Measurements from ENCODE around the gene ALDH1A1. TPM values are rescaled to one million over a fixed set of nuclear protein-coding genes. Genes with fewer than 3 reads are reported as not detected.

The ALDH1A1 gene
- total RNA-seq, 1 experiment from 2014 or later: not detected

GRCh38 chr9:72984991-72985390 is 32.1 kb upstream of the ALDH1A1 start:
- ChIA-PET CTCF (no interaction called here), POLR2A (ENCODE audit: unreplicated experiment) (no interaction called here)
- intact Hi-C loops (cut with micrococcal nuclease): no loop called here
- Histone ChIP-seq H3K9ac (ENCODE audit: low read length) (no peak overlapping the region), H3K27me3 (ENCODE audit: low read length) (peaks cover 29% of the 10 kb centered on the region), H2AFZ (ENCODE audit: low read length) (no peak overlapping the region), H3K9me3 (ENCODE audit: low read length) (no peaks in the 10 kb centered on the region), H3K27ac (ENCODE audit: low read length) (no peak overlapping the region), H3K4me2 (ENCODE audit: low read length) (no peak overlapping the region), H3K79me2 (ENCODE audit: low read length) (no peaks in the 10 kb centered on the region), H3K9me2 (replicated peaks; ENCODE audit: low read length) (no peaks in the 10 kb centered on the region), H4K20me1 (ENCODE audit: low read length) (no peaks in the 10 kb centered on the region), H3K4me1 (ENCODE audit: insufficient read depth, low read length) (no peaks in the 10 kb centered on the region), H3K36me3 (ENCODE audit: low read depth, low read length) (no peaks in the 10 kb centered on the region), H3K4me3 (ENCODE audit: low read length) (no peak overlapping the region), H3F3A (ENCODE audit: low read length, unreplicated experiment) (no peaks in the 10 kb centered on the region)
- no TSS peak for BruUV-seq (replicated peaks)
- no peak for ATAC-seq
- TF ChIP-seq EZH2phosphoT487 (IDR thresholded peaks at IDR 0.05; ENCODE audit: borderline replicate concordance, low read length): no peak
- no peak for TF ChIP-seq CTCF (conservative IDR thresholded peaks at IDR 0.05; ENCODE audit: low read depth, low read length)
- TF ChIP-seq EZH2 (IDR thresholded peaks at IDR 0.05; ENCODE audit: low read length, unreplicated experiment): no peak
- DNase-seq: no peak

GRCh38 chr9:72984226-72984947 is 31.5 kb upstream of the ALDH1A1 start:
- H3K27me3 ChIP-seq (ENCODE audit: low read length): peaks cover 25% of the 10 kb centered on the region
- no peaks in the 10 kb centered on the region for H3K9me3 ChIP-seq (ENCODE audit: low read length)
- H3K79me2 ChIP-seq (ENCODE audit: low read length): no peaks in the 10 kb centered on the region
- H3F3A ChIP-seq (ENCODE audit: low read length, unreplicated experiment): no peaks in the 10 kb centered on the region
- H3K4me2 ChIP-seq (ENCODE audit: low read length): no peak overlapping the region
- no peak overlapping the region for H2AFZ ChIP-seq (ENCODE audit: low read length)
- no peak overlapping the region for H3K4me3 ChIP-seq (ENCODE audit: low read length)
- no peaks in the 10 kb centered on the region for H4K20me1 ChIP-seq (ENCODE audit: low read length)
- intact Hi-C loops (cut with micrococcal nuclease): no loop called here
- H3K9ac ChIP-seq (ENCODE audit: low read length): no peak overlapping the region
- BruUV-seq (replicated peaks): no TSS peak
- H3K4me1 ChIP-seq (ENCODE audit: insufficient read depth, low read length): no peaks in the 10 kb centered on the region
- ChIA-PET CTCF (no interaction called here), POLR2A (ENCODE audit: unreplicated experiment) (no interaction called here)
- no peak overlapping the region for H3K27ac ChIP-seq (ENCODE audit: low read length)
- H3K36me3 ChIP-seq (ENCODE audit: low read depth, low read length): no peaks in the 10 kb centered on the region
- H3K9me2 ChIP-seq (replicated peaks; ENCODE audit: low read length): no peaks in the 10 kb centered on the region
- ATAC-seq (no peak), DNase-seq (no peak)
- TF ChIP-seq EZH2phosphoT487 (IDR thresholded peaks at IDR 0.05; ENCODE audit: borderline replicate concordance, low read length) (no peak), CTCF (conservative IDR thresholded peaks at IDR 0.05; ENCODE audit: low read depth, low read length) (no peak), EZH2 (IDR thresholded peaks at IDR 0.05; ENCODE audit: low read length, unreplicated experiment) (no peak)

- Histone ChIP-seq H4K20me1 (ENCODE audit: low read length) (no peaks in the 10 kb centered on the region), H3K9me2 (replicated peaks; ENCODE audit: low read length) (no peaks in the 10 kb centered on the region), H2AFZ (ENCODE audit: low read length) (no peak overlapping the region), H3K27ac (ENCODE audit: low read length) (no peak overlapping the region), H3K4me3 (ENCODE audit: low read length) (no peak overlapping the region), H3F3A (ENCODE audit: low read length, unreplicated experiment) (no peaks in the 10 kb centered on the region), H3K27me3 (ENCODE audit: low read length) (peaks cover 25% of the 10 kb centered on the region), H3K9ac (ENCODE audit: low read length) (no peak overlapping the region), H3K4me2 (ENCODE audit: low read length) (no peak overlapping the region), H3K79me2 (ENCODE audit: low read length) (no peaks in the 10 kb centered on the region), H3K9me3 (ENCODE audit: low read length) (no peaks in the 10 kb centered on the region), H3K36me3 (ENCODE audit: low read depth, low read length) (no peaks in the 10 kb centered on the region), H3K4me1 (ENCODE audit: insufficient read depth, low read length) (no peaks in the 10 kb centered on the region)
- CTCF ChIA-PET: no interaction called here
- intact Hi-C loops (cut with micrococcal nuclease): no loop called here
- DNase-seq: no peak
- TF ChIP-seq CTCF (conservative IDR thresholded peaks at IDR 0.05; ENCODE audit: low read depth, low read length): no peak
- no peak for TF ChIP-seq EZH2 (IDR thresholded peaks at IDR 0.05; ENCODE audit: low read length, unreplicated experiment)
- TF ChIP-seq EZH2phosphoT487 (IDR thresholded peaks at IDR 0.05; ENCODE audit: borderline replicate concordance, low read length): no peak
- BruUV-seq (replicated peaks): no TSS peak
- no peak for ATAC-seq
- POLR2A ChIA-PET (ENCODE audit: unreplicated experiment): no interaction called here
These were observed 30.8 kb upstream of the ALDH1A1 start for GRCh38 chr9:72983512-72984225.

Measured in PC-3 (cell line).